Parathyroid adenoma (tissue), 2 donors: ENCODE data around the gene TSPOAP1.

Source experiments
- H2AFZ ChIP-seq: fragments of 300-600 bp; sonication (generic); one replicate; pipeline ENCODE4 v1.7.0; 2017; ENCODE audit warnings: antibody characterized with exemption, mild to moderate bottlenecking
- H3K27ac ChIP-seq: fragments of 300-600 bp; sonication (generic); one replicate; pipeline ENCODE4 v1.7.0; 2017
- H3K27me3 ChIP-seq: fragments of 300-600 bp; sonication (generic); one replicate; pipeline ENCODE4 v1.7.0; 2017; ENCODE audit warnings: low read length; ENCODE audit not compliant: control insufficient read depth, insufficient read depth
- H3K36me3 ChIP-seq: fragments of 300-600 bp; sonication (generic); one replicate; pipeline ENCODE4 v1.7.0; 2017; ENCODE audit warnings: low read length; ENCODE audit not compliant: control insufficient read depth, insufficient read depth
- H3K4me1 ChIP-seq: fragments of 300-600 bp; sonication (generic); one replicate; pipeline ENCODE4 v1.7.0; 2017; ENCODE audit warnings: control low read depth
- H3K4me2 ChIP-seq: fragments of 300-600 bp; sonication (generic); one replicate; pipeline ENCODE4 v1.7.0; 2017; ENCODE audit warnings: low read length
- H3K4me3 ChIP-seq: fragments of 300-600 bp; sonication (generic); one replicate; pipeline ENCODE4 v1.7.0; 2017; ENCODE audit warnings: low read depth, low read length
- H3K79me2 ChIP-seq: fragments of 300-600 bp; sonication (generic); one replicate; pipeline ENCODE4 v1.7.0; 2017; ENCODE audit warnings: control low read depth
- H3K9ac ChIP-seq: fragments of 300-600 bp; sonication (generic); one replicate; pipeline ENCODE4 v1.7.0; 2017; ENCODE audit warnings: mild to moderate bottlenecking
- H3K9me3 ChIP-seq: fragments of 300-600 bp; sonication (generic); one replicate; pipeline ENCODE4 v1.7.0; 2017; ENCODE audit warnings: low read length; ENCODE audit not compliant: control insufficient read depth
- TF ChIP-seq, protein P1 (sequence below): fragments of 300-600 bp; sonication (generic); IDR thresholded peaks from one replicate; pipeline ENCODE4 v1.7.0; 2017; ENCODE audit warnings: antibody characterized with exemption, mild to moderate bottlenecking
- donor health status: primary hyperparathyroidism.

The TSPOAP1 gene

DNA sequence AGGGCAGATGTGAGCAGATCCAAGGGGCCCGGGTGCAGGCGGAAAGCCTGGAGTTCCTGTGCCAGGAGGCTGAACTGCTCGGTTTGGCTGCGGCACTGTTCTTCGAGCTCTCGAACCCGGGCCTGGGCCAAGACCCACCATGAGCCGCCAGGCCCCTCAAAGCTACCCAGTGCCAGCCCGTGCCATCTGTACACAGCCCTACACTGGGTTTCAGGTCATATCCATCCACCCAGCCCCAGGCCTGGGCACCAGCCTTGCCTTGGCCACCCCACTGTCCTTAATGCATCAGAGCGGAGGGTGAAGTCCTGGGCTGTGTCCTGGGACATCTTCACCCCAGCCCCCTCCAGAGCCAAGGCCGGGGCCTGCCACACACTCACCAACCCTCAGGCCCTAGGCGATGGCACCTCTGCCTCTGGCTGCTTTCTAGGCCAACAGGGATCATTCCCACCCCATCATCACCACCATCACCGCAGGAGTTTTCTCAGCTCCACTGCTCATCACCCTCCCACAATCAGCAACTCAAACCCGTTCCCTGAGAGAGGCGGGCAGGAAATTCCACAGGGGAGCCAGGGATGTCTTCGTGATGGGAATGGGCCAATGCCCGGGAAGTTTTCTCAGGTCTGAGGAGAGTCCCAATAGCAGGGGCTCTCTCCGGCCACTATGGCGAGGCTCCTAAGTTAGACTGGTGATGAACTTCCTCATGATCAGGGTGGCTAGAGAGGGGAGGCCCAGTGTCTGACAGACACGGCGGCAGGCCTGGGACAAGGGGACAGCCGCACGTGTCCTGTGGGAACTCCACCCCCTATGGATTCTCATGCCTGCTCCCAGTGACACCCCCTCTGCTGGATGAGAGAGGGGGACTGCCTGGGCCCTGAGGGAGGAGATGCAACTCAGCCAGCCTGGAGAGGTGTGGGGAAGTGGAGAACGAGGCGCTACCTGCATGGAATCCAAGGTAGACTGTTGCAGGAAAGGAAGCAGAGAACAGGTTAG, 9.1 kb downstream of the TSPOAP1 start:
- Histone ChIP-seq H3K9me3 (no peaks in the 10 kb centered on the region), H3K27ac (no peak overlapping the region), H3K36me3 (no peaks in the 10 kb centered on the region), H2AFZ (no peak overlapping the region), H3K9ac (no peak overlapping the region), H3K27me3 (no peaks in the 10 kb centered on the region), H3K4me3 (no peak overlapping the region), H3K79me2 (no peaks in the 10 kb centered on the region), H3K4me1 (peaks cover 5% of the 10 kb centered on the region), H3K4me2 (no peak overlapping the region)
- TF ChIP-seq, protein P1, sequence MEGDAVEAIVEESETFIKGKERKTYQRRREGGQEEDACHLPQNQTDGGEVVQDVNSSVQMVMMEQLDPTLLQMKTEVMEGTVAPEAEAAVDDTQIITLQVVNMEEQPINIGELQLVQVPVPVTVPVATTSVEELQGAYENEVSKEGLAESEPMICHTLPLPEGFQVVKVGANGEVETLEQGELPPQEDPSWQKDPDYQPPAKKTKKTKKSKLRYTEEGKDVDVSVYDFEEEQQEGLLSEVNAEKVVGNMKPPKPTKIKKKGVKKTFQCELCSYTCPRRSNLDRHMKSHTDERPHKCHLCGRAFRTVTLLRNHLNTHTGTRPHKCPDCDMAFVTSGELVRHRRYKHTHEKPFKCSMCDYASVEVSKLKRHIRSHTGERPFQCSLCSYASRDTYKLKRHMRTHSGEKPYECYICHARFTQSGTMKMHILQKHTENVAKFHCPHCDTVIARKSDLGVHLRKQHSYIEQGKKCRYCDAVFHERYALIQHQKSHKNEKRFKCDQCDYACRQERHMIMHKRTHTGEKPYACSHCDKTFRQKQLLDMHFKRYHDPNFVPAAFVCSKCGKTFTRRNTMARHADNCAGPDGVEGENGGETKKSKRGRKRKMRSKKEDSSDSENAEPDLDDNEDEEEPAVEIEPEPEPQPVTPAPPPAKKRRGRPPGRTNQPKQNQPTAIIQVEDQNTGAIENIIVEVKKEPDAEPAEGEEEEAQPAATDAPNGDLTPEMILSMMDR = no peak

DNA sequence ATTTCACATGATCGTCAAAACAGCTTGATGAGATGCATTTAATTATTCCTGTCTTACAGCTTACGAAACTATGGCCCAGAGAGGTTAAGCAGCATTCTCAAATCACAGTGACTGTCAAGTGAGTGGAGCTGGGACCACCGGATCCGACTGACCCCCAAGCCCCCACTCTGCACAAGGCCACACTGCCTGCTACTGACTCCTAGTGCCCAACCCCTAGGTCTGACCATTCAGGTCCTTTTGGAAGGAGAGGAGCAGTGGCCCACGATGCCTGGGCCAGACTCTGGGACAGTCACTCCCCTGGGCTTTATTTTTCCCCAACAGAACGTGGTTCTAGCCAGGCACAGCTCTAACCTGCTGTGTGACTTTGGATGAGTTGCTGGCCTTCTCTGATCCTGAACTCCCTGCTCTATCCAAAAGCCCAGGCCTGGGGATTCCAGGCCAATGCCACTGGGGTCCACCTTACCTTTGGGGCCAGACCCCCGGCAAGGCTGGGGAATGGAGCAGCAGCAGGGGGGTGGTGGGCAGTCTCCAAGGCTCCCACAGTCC, 9.9 kb downstream of the TSPOAP1 start:
- no peaks in the 10 kb centered on the region for H3K79me2 ChIP-seq
- no peak overlapping the region for H2AFZ ChIP-seq
- H3K36me3 ChIP-seq = no peaks in the 10 kb centered on the region
- peaks cover 4% of the 10 kb centered on the region for H3K4me1 ChIP-seq
- TF ChIP-seq, protein P1 = no peak
- no peak overlapping the region for H3K27ac ChIP-seq
- H3K9ac ChIP-seq = no peak overlapping the region
- H3K9me3 ChIP-seq = no peaks in the 10 kb centered on the region
- H3K27me3 ChIP-seq = no peaks in the 10 kb centered on the region
- no peak overlapping the region for H3K4me2 ChIP-seq
- no peak overlapping the region for H3K4me3 ChIP-seq

DNA sequence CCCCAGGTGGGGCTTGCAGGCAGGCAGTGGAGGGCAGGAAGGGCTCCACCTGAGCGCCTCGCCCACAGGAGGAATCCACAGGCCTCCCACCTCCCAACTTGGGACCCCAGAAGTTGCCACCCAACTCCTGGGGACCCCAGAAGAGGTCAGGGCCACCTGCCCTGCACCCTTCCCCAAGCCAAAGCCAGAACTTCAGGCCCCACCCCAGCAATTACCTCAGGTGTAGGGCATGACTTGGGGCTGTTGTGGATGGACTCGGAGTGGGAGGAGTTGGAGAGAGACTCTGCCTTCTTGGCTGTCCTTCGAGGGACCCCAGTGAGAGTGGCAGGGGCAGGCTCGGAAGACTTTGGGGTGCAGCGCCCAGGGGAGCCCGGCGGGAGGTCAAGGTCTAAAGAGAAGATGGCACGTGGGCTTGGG, 10.5 kb downstream of the TSPOAP1 start:
- Histone ChIP-seq H3K36me3 (no peaks in the 10 kb centered on the region), H3K4me3 (no peak overlapping the region), H3K27ac (no peak overlapping the region), H3K9ac (no peak overlapping the region), H3K79me2 (no peaks in the 10 kb centered on the region), H3K4me2 (no peak overlapping the region), H3K27me3 (no peaks in the 10 kb centered on the region), H3K4me1 (no peaks in the 10 kb centered on the region), H3K9me3 (no peaks in the 10 kb centered on the region), H2AFZ (no peak overlapping the region)
- TF ChIP-seq, protein P1 = no peak

DNA sequence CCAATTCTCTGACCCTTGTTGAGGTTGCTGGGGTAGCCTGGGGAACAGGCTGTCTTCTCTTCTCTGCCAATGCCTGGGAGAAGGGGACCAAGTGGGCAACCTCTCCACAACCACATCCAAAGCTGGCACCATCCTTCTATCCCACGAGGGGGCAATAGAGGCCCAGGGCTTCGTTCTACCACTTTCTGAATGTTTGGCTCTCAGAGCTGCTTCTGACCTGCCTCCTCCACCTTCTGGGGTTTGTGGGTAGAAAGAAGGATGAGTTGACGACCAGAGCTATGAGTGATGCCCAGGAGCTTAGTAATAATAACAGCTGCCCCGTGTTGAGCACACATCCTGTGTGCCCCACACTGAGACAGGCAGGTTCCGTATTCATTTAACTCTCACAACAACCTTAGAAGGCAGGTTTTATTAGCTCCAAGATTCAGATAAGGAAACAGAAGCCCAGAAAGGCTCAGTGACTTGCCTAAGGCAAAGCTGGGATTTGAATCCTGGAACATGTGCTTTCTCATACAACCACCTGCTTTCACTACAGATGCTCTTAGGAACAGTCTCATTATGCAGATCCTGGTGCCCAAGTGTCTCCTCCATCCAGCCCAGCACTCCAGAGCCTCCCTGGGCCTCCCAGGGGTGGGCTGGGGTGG, 11.1 kb downstream of the TSPOAP1 start:
- TF ChIP-seq, protein P1 = peak; percentile 76
- no peak overlapping the region for H3K4me3 ChIP-seq
- H3K79me2 ChIP-seq = no peaks in the 10 kb centered on the region
- no peak overlapping the region for H3K27ac ChIP-seq
- H3K9me3 ChIP-seq = no peaks in the 10 kb centered on the region
- H2AFZ ChIP-seq = no peak overlapping the region
- no peak overlapping the region for H3K4me2 ChIP-seq
- H3K9ac ChIP-seq = no peak overlapping the region
- no peaks in the 10 kb centered on the region for H3K4me1 ChIP-seq
- no peaks in the 10 kb centered on the region for H3K27me3 ChIP-seq
- no peaks in the 10 kb centered on the region for H3K36me3 ChIP-seq
